Activated CD8-positive, alpha-beta memory T cell treated with anti-CD3 and anti-CD28 coated beads, Interleukin-2, amount 10 ng/mL, durations not matched to agents 7 days and 5 days (primary cell): ENCODE measurements around the gene SMNDC1. TPM values are rescaled to one million over a fixed set of nuclear protein-coding genes. Genes with fewer than 3 reads are reported as not detected.
"Not testable (repeated sequence)": the region's sequence is repeated elsewhere in the genome, so short reads cannot be mapped to it uniquely, and the experiment has no call there.

Experiments used
- ATAC-seq: fragments of 150-1000 bp; cut with Tn5 transposase; one replicate; pipeline ENCODE4 v1.10.0; 2021; ENCODE audit warnings: moderate library complexity
- CTCF ChIA-PET: fragments of 350-600 bp; sonication (Branson Sonifier 250); formaldehyde crosslinking; loops from one replicate; lab custom pipeline; 2021; ENCODE audit warnings: antibody characterized with exemption; lab: Charles Lee
- DNase-seq: peaks from one replicate; pipeline ENCODE4 v3.0.0-alpha.2; 2020
- H3K27ac Mint-ChIP-seq: one replicate; pipeline ENCODE4 v1.8.0; 2021; ENCODE audit warnings: mild to moderate bottlenecking, mixed read lengths
- H3K27me3 Mint-ChIP-seq: one replicate; pipeline ENCODE4 v1.8.0; 2021; ENCODE audit warnings: mixed read lengths
- H3K36me3 Mint-ChIP-seq: one replicate; pipeline ENCODE4 v1.8.0; 2021; ENCODE audit warnings: mild to moderate bottlenecking, mixed read lengths
- H3K4me1 Mint-ChIP-seq: one replicate; pipeline ENCODE4 v1.8.0; 2021; ENCODE audit warnings: mixed read lengths
- H3K4me3 Mint-ChIP-seq: one replicate; pipeline ENCODE4 v1.8.0; 2021; ENCODE audit warnings: mild to moderate bottlenecking, moderate library complexity, mixed read lengths
- H3K9me3 Mint-ChIP-seq: one replicate; pipeline ENCODE4 v1.8.0; 2022; ENCODE audit warnings: low read depth, mixed read lengths
- total RNA-seq, 2 experiments: library from RNA; stranded (reverse); gene quantifications; one replicate each; pipeline ENCODE4 v1.2.3, GENCODE V29; 2021

The SMNDC1 gene
- total RNA-seq, 2 experiments from 2014 or later, result 40.9 to 43.5 TPM

DNA sequence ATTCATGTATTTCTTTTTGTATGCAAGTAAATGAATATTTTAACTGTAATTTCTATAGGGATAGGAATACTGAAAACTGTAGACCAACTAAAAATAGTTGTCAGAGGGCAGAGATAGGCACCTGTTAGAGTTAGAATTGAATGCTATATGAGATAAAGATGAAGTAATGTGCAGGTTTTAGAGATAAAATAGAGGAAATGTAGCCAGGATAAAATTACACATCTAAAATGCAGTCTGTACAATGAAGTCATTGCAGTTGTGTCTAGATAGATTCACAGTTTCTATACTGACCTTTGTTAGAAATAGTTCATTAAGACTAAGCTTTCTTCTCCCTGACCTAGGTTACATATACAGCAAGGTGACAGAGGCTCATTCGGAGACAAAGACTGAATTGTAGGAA lies 46.2 kb downstream of the SMNDC1 start:
- CTCF ChIA-PET, result interaction anchor here (0.9 kb wide), 1 partner anchor 47 kb away, joined by 3 read pairs; no protein-coding TSS in a partner anchor
- no peak for DNase-seq
- Mint-ChIP-seq H3K9me3 (peaks cover 8% of the 10 kb centered on the region), H3K27me3 (peaks cover 57% of the 10 kb centered on the region), H3K4me1 (peaks cover 8% of the 10 kb centered on the region), H3K27ac (no peak overlapping the region), H3K4me3 (no peak overlapping the region), H3K36me3 (peaks cover 20% of the 10 kb centered on the region)
- ATAC-seq, result no peak

DNA sequence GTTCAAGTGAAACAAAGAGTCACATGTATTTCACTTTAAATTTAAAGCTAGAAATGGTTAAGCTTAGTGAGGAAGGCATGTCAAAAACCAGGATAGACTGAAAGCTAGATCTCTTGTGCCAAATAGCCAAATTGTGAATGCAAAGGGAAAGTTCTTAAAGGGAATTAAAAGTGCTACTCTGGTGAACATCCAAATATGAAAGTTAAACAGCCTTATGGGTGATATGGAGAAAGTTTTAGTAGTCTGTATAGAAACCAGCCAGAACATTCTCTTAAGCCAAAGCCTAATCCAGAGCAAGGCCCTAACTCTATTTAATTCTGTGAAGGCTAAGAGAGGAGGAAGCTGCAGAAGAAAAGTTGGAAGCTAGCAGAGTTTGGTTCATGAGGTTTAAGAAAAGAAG lies 50.3 kb downstream of the SMNDC1 start:
- Mint-ChIP-seq H3K27ac (no peak overlapping the region), H3K4me1 (peaks cover 35% of the 10 kb centered on the region), H3K9me3 (peaks cover 8% of the 10 kb centered on the region), H3K27me3 (peaks cover 51% of the 10 kb centered on the region), H3K36me3 (peaks cover 18% of the 10 kb centered on the region), H3K4me3 (no peak overlapping the region)
- no peak for ATAC-seq
- no peak for DNase-seq
- CTCF ChIA-PET, result interaction anchor here (1.3 to 1.7 kb wide), 3 partner anchors 42 to 117 kb away, joined by 3 to 4 read pairs (median 4); partner anchors contain the start of gene MXI1

- peak; percentile 48 for ATAC-seq
- peaks cover 49% of the 10 kb centered on the region for H3K27me3 Mint-ChIP-seq
- CTCF ChIA-PET, result interaction anchor here (0.6 to 1.6 kb wide), 3 partner anchors 31 to 84 kb away, joined by 3 to 4 read pairs (median 3); no protein-coding TSS in a partner anchor
- H3K27ac Mint-ChIP-seq, result peak overlapping the region; percentile 24
- no peak overlapping the region for H3K4me3 Mint-ChIP-seq
- H3K36me3 Mint-ChIP-seq, result peaks cover 24% of the 10 kb centered on the region
- H3K9me3 Mint-ChIP-seq, result peaks cover 8% of the 10 kb centered on the region
- no peak for DNase-seq
- H3K4me1 Mint-ChIP-seq, result peaks cover 40% of the 10 kb centered on the region
These were observed 52.6 kb downstream of the SMNDC1 start for GRCh38 chr10:110252151-110252550.

DNA sequence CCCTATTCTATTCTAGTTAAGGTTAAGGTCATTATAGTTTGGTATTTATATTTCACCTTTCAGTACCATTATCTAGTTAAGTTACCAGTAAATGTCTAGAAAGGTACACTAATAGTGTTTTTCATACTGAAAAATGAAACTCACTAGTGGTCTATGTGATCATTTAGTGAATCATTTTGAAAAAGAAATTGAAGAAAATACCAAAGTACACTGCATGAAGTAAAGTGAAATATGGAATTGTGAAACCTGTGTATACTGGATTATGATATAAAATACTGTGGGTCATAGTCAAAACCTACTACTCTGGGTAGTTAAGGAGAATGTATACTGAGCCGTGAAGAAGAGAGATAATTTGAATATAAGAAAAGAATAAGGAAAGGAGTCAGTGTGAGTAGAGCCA lies 53.3 kb downstream of the SMNDC1 start:
- CTCF ChIA-PET, result interaction anchor here (0.6 to 1.6 kb wide), 4 partner anchors 28 to 83 kb away, joined by 3 to 4 read pairs (median 4); no protein-coding TSS in a partner anchor
- H3K27ac Mint-ChIP-seq, result peak overlapping the region; percentile 48
- ATAC-seq, result peak; percentile 76
- H3K4me3 Mint-ChIP-seq, result peak overlapping the region; percentile 4
- peaks cover 28% of the 10 kb centered on the region for H3K36me3 Mint-ChIP-seq
- H3K27me3 Mint-ChIP-seq, result peaks cover 53% of the 10 kb centered on the region
- DNase-seq, H3K9me3 Mint-ChIP-seq: not testable (repeated sequence)
- H3K4me1 Mint-ChIP-seq, result peaks cover 40% of the 10 kb centered on the region

- H3K4me3 Mint-ChIP-seq, DNase-seq, H3K9me3 Mint-ChIP-seq: not testable (repeated sequence)
- peak; percentile 68 for ATAC-seq
- Mint-ChIP-seq H3K36me3 (peaks cover 28% of the 10 kb centered on the region), H3K27me3 (peaks cover 58% of the 10 kb centered on the region), H3K4me1 (peaks cover 36% of the 10 kb centered on the region), H3K27ac (peak overlapping the region; percentile 48)
- CTCF ChIA-PET, result interaction anchor here (1.0 kb wide), 1 partner anchor 38 kb away, joined by 5 read pairs; no protein-coding TSS in a partner anchor
These were observed 55.2 kb downstream of the SMNDC1 start for GRCh38 chr10:110249489-110249888.

DNA sequence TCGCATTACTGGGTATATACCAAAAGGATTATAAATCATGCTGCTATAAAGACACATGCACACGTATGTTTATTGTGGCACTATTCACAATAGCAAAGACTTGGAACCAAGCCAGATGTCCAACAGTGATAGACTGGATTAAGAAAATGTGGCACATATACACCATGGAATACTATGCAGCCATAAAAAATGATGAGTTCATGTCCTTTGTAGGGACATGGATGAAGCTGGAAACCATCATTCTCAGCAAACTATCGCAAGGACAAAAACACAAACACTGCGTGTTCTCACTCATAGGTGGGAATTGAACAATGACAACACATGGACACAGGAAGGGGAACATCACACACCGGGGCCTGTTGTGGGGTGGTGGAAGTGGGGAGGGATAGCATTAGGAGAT lies 56.9 kb downstream of the SMNDC1 start:
- H3K36me3 Mint-ChIP-seq, result peaks cover 24% of the 10 kb centered on the region
- H3K4me3 Mint-ChIP-seq, H3K9me3 Mint-ChIP-seq, CTCF ChIA-PET, H3K27ac Mint-ChIP-seq, DNase-seq, ATAC-seq: not testable (repeated sequence)
- peaks cover 43% of the 10 kb centered on the region for H3K27me3 Mint-ChIP-seq
- peaks cover 32% of the 10 kb centered on the region for H3K4me1 Mint-ChIP-seq

DNA sequence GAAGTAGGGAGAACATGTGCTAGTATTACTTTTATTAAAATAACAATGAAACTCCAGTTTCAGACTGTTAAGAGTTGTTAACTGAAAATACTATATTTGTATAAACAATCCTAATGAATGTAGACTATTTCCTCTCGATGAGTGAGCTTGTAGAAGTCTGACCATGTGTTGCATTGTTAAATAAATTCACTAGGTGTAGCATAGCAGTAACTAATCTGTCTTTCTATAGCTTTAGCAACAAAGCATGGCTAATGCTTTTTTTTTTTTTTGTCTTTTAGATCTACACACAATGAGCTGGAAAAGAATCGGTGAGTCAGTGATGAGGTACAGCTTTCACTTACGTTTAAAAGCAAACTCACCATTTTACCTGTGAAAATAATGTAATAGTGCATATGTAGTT lies 60.2 kb downstream of the SMNDC1 start:
- Mint-ChIP-seq H3K4me3 (no peak overlapping the region), H3K27ac (no peak overlapping the region), H3K9me3 (no peaks in the 10 kb centered on the region), H3K27me3 (peaks cover 33% of the 10 kb centered on the region), H3K4me1 (peaks cover 23% of the 10 kb centered on the region), H3K36me3 (peaks cover 30% of the 10 kb centered on the region)
- ATAC-seq (no peak), DNase-seq (no peak)
- CTCF ChIA-PET, result no interaction called here

GRCh38 chr10:110242511-110242910 lies 62.2 kb downstream of the SMNDC1 start:
- Mint-ChIP-seq H3K27ac (no peak overlapping the region), H3K36me3 (peaks cover 32% of the 10 kb centered on the region), H3K9me3 (no peaks in the 10 kb centered on the region), H3K27me3 (peaks cover 36% of the 10 kb centered on the region), H3K4me1 (peaks cover 21% of the 10 kb centered on the region), H3K4me3 (no peak overlapping the region)
- ATAC-seq (no peak), DNase-seq (no peak)
- CTCF ChIA-PET, result interaction anchor here (1.5 to 1.8 kb wide), 2 partner anchors 36 to 37 kb away, joined by 3 to 7 read pairs; no protein-coding TSS in a partner anchor

DNA sequence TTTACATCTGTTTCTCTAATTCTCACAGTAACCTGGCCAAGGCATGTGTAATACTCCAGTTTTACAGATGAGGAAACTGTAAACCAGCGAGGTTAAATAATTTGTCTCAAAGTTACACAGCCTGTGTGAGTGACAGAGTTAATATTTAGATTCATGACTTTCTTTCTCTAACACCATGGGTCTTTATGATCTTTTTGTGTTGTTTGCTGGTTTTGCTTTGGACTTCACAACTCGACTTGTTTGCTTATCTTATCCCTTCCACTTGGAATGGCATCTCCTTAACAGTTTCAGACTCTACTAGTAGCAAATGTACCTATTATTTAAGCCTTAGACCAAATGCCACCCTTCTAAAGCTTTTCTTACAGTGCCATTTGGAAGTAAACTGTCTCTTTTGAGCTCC lies 62.9 kb downstream of the SMNDC1 start:
- Mint-ChIP-seq H3K27ac (peak overlapping the region; percentile 62), H3K27me3 (peaks cover 30% of the 10 kb centered on the region), H3K4me1 (peaks cover 21% of the 10 kb centered on the region), H3K9me3 (no peaks in the 10 kb centered on the region), H3K4me3 (peak overlapping the region; percentile 2), H3K36me3 (peaks cover 31% of the 10 kb centered on the region)
- no peak for DNase-seq
- CTCF ChIA-PET, result interaction anchor here (1.2 to 1.6 kb wide), 3 partner anchors 21 to 358 kb away, joined by 3 to 5 read pairs (median 3); no protein-coding TSS in a partner anchor
- ATAC-seq, result peak; percentile 45

GRCh38 chr10:110241407-110241806 lies 63.3 kb downstream of the SMNDC1 start:
- DNase-seq, result no peak
- Mint-ChIP-seq H3K27me3 (peaks cover 26% of the 10 kb centered on the region), H3K4me3 (peak overlapping the region; percentile 31), H3K4me1 (peaks cover 21% of the 10 kb centered on the region), H3K27ac (peak overlapping the region; percentile 26), H3K36me3 (peaks cover 26% of the 10 kb centered on the region), H3K9me3 (no peaks in the 10 kb centered on the region)
- ATAC-seq, result peak; percentile 91
- CTCF ChIA-PET, result interaction anchor here (1.2 to 1.6 kb wide), 3 partner anchors 21 to 357 kb away, joined by 3 to 5 read pairs (median 3); no protein-coding TSS in a partner anchor

Other genes starting within 250 kb of the SMNDC1 start
- 10 to 100 TPM; 13.6 to 29.1 TPM for gene MXI1, start 97.3 kb downstream of the SMNDC1 start, total RNA-seq
- gene DUSP5, start 193.0 kb upstream of the SMNDC1 start, total RNA-seq, result 100 to 1,000 TPM; 102 to 223 TPM